Measurements from ENCODE around the gene ECSIT. TPM values are rescaled to one million over a fixed set of nuclear protein-coding genes. Genes with fewer than 3 reads are reported as not detected.

The ECSIT gene
- total RNA-seq, 1 donor from 2014 or later = 28.8 TPM

GRCh38 chr19:11505504-11506100 lies 23.3 kb downstream of the ECSIT start, which contains the start of gene ZNF653:
Gene ZNF653 (minus strand): TSS chr19:11505839. CDS start chr19:11505786, 53 bp downstream.
- intact Hi-C loops (cut with micrococcal nuclease) = loop anchor here (1.0 to 2.0 kb wide), 6 partner anchors 23 to 124 kb away; partner anchors contain the start of genes ECSIT, ELOF1, ODAD3 and PRKCSH

GRCh38 chr19:11505032-11505503 lies 23.9 kb downstream of the ECSIT start:
- intact Hi-C loops (cut with micrococcal nuclease) = loop anchor here (1.0 to 2.0 kb wide), 6 partner anchors 23 to 124 kb away; partner anchors contain the start of genes ECSIT, ELOF1, ODAD3 and PRKCSH

GRCh38 chr19:11504502-11505031 lies 24.4 kb downstream of the ECSIT start:
- intact Hi-C loops (cut with micrococcal nuclease) = loop anchor here (1.0 to 2.0 kb wide), 6 partner anchors 22 to 123 kb away; partner anchors contain the start of genes ECSIT, ELOF1, ODAD3 and PRKCSH

- intact Hi-C loops (cut with micrococcal nuclease) = no loop called here
These were observed 29.0 kb downstream of the ECSIT start for GRCh38 chr19:11499890-11500420.

GRCh38 chr19:11499220-11499726 lies 29.7 kb downstream of the ECSIT start:
- intact Hi-C loops (cut with micrococcal nuclease) = no loop called here

- intact Hi-C loops (cut with micrococcal nuclease) = no loop called here
These were observed 32.4 kb downstream of the ECSIT start for GRCh38 chr19:11496391-11497163.

GRCh38 chr19:11495885-11496284 lies 33.0 kb downstream of the ECSIT start:
- intact Hi-C loops (cut with micrococcal nuclease) = no loop called here

GRCh38 chr19:11495481-11495880 lies 33.5 kb downstream of the ECSIT start:
- intact Hi-C loops (cut with micrococcal nuclease) = no loop called here

GRCh38 chr19:11494634-11495285 lies 34.2 kb downstream of the ECSIT start:
- intact Hi-C loops (cut with micrococcal nuclease) = no loop called here

GRCh38 chr19:11489378-11489777 lies 39.6 kb downstream of the ECSIT start:
- intact Hi-C loops (cut with micrococcal nuclease) = no loop called here

- intact Hi-C loops (cut with micrococcal nuclease) = no loop called here
These were observed 42.1 kb downstream of the ECSIT start for GRCh38 chr19:11486661-11487503.

- intact Hi-C loops (cut with micrococcal nuclease) = no loop called here
These were observed 43.6 kb downstream of the ECSIT start for GRCh38 chr19:11485245-11485837.

GRCh38 chr19:11483366-11484111 lies 45.4 kb downstream of the ECSIT start:
- intact Hi-C loops (cut with micrococcal nuclease) = loop anchor here (5.0 kb wide), 1 partner anchor 104 kb away; no protein-coding TSS in a partner anchor

GRCh38 chr19:11482384-11483050 lies 46.4 kb downstream of the ECSIT start:
- intact Hi-C loops (cut with micrococcal nuclease) = loop anchor here (1.0 to 5.0 kb wide), 6 partner anchors 23 to 189 kb away; partner anchors contain the start of genes ODAD3, PRKCSH and ZNF653

- intact Hi-C loops (cut with micrococcal nuclease) = loop anchor here (1.0 to 5.0 kb wide), 6 partner anchors 24 to 188 kb away; partner anchors contain the start of genes ODAD3, PRKCSH and ZNF653
These were observed 47.2 kb downstream of the ECSIT start for GRCh38 chr19:11481534-11482383.

- intact Hi-C loops (cut with micrococcal nuclease) = loop anchor here (5.0 kb wide), 1 partner anchor 106 kb away; no protein-coding TSS in a partner anchor
These were observed 48.0 kb downstream of the ECSIT start, which contains the start of gene ELAVL3 for GRCh38 chr19:11480715-11481533. Gene ELAVL3 (minus strand): TSS chr19:11481046. CDS start chr19:11480608, 438 bp downstream.
